ENCODE data around the gene TPD52L1.

Gene TPD52L1

DNA sequence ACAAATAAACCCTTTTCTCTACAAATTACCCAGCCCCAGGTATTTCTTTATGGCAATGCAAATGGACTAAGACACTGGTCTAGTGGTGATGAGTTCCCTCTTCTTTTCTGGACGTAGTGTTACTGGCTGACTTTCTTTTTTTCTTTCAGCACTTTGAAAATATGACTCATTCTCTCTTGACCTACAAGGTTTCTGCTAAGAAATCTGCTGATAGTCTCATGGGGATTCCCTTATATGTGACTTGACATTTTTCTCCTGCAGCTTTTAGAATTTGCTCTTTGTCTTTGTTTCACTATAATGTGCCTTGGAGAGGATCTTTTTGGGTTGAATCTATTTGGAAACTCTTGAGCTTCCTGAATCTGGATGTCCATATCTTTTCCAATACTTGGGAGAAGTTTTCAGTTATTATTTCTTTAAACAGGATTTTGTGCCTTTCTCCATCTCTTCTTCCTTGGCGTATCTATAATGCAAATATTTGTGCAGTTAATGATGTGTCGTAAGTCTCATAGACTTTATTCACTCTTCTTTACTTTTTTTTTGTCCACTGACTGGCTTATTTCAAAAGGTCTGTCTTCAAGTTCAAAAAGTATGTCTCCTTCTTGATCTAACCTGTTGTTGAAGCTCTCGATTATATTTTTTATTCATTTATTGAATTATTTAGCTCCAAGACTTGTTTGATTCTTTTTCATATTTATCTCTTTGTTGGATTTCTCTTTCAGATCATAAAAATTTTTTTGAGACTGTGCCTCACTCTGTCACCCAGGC is 42.2 kb upstream of the TPD52L1 start:
- TF ChIP-seq, protein P1, sequence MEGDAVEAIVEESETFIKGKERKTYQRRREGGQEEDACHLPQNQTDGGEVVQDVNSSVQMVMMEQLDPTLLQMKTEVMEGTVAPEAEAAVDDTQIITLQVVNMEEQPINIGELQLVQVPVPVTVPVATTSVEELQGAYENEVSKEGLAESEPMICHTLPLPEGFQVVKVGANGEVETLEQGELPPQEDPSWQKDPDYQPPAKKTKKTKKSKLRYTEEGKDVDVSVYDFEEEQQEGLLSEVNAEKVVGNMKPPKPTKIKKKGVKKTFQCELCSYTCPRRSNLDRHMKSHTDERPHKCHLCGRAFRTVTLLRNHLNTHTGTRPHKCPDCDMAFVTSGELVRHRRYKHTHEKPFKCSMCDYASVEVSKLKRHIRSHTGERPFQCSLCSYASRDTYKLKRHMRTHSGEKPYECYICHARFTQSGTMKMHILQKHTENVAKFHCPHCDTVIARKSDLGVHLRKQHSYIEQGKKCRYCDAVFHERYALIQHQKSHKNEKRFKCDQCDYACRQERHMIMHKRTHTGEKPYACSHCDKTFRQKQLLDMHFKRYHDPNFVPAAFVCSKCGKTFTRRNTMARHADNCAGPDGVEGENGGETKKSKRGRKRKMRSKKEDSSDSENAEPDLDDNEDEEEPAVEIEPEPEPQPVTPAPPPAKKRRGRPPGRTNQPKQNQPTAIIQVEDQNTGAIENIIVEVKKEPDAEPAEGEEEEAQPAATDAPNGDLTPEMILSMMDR (IDR thresholded peaks at IDR 0.05), result no peak
- Mint-ChIP-seq H3K4me3 (no peak overlapping the region), H3K27ac (no peak overlapping the region), H3K9me3 (peaks cover 61% of the 10 kb centered on the region), H3K36me3 (ENCODE audit: low read depth) (peaks cover 26% of the 10 kb centered on the region), H3K4me1 (no peaks in the 10 kb centered on the region), H3K27me3 (ENCODE audit: low read depth, poor library complexity) (no peaks in the 10 kb centered on the region)
- no peak for DNase-seq

DNA sequence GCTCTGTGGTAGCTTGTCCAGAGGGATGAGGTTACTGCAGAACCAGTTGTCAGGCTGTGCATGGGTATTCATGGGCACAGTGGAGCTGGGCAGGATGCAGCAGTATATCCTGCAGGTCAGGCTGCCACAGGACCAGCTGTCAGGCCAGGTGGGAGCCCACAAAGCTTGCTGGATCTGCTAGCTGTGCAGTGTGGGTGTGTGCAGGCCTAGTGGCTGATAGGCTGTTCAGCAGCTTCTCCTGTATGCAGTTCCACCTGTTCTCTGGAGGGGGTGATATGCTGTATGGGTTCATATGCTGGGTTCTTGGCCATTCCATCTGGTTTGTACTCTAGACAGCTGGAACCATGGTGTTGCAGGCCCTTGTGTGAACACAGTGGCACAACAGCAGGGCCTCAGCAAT is 40.6 kb upstream of the TPD52L1 start:
- peaks cover 53% of the 10 kb centered on the region for H3K9me3 Mint-ChIP-seq
- no peaks in the 10 kb centered on the region for H3K4me1 Mint-ChIP-seq
- peaks cover 26% of the 10 kb centered on the region for H3K36me3 Mint-ChIP-seq (ENCODE audit: low read depth)
- DNase-seq, result no peak
- H3K4me3 Mint-ChIP-seq, result no peak overlapping the region
- TF ChIP-seq, protein P1 (IDR thresholded peaks at IDR 0.05), result no peak
- no peak overlapping the region for H3K27ac Mint-ChIP-seq
- H3K27me3 Mint-ChIP-seq (ENCODE audit: low read depth, poor library complexity), result no peaks in the 10 kb centered on the region

DNA sequence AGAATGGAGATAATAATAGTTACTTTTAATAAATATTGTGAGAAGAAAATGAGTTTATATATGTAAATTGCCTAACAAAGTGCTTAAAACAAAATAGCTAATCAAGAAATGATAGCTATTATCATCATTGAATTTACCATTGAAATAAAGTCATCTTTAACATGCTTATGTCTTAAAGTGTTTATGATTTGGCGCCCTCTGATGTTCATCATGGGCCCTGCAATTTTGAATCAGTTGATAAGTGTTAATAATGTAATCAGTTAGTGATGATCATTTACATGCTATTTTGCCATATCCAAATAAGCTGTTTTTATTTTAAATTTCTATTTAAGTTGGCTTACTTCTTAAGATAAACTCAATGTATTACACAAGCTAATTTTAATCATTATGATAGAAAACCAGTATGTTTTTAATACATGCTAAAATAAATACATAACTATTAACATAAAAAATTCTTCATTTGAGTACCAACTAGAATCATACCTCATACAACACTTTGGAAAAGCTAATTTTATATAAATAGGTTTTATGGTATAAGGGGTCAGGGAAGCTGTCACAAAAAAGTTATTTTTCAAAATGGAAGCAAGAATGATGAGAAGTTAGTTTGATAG is 39.2 kb upstream of the TPD52L1 start:
- no peak overlapping the region for H3K27ac Mint-ChIP-seq
- TF ChIP-seq, protein P1 (IDR thresholded peaks at IDR 0.05), result peak; percentile 79
- no peaks in the 10 kb centered on the region for H3K27me3 Mint-ChIP-seq (ENCODE audit: low read depth, poor library complexity)
- H3K36me3 Mint-ChIP-seq (ENCODE audit: low read depth), result peaks cover 19% of the 10 kb centered on the region
- no peaks in the 10 kb centered on the region for H3K4me1 Mint-ChIP-seq
- no peak overlapping the region for H3K4me3 Mint-ChIP-seq
- H3K9me3 Mint-ChIP-seq, result peaks cover 41% of the 10 kb centered on the region
- DNase-seq, result peak; percentile 38

DNA sequence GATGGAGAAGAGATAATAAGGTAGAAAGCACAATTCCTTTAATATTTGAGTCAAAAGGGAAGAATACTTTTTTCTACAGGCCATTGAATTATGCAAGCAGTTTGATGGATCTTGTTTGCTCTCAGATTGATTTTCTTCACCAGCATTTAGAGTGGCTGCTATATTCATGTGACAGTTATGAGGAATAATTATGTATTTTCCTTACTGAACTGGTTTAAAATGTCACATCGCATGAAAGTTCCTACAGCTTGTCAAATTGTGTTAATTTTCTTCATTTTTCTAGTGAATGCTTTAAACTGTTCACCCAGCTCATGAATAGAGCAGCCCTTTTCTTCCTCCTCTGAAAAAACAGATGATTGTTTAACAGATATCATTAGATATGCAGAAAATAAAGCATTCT is 37.4 kb upstream of the TPD52L1 start:
- peaks cover 23% of the 10 kb centered on the region for H3K9me3 Mint-ChIP-seq
- TF ChIP-seq, protein P1 (IDR thresholded peaks at IDR 0.05), result no peak
- no peak for DNase-seq
- no peak overlapping the region for H3K4me3 Mint-ChIP-seq
- peaks cover 7% of the 10 kb centered on the region for H3K4me1 Mint-ChIP-seq
- peaks cover 11% of the 10 kb centered on the region for H3K36me3 Mint-ChIP-seq (ENCODE audit: low read depth)
- H3K27ac Mint-ChIP-seq, result no peak overlapping the region
- H3K27me3 Mint-ChIP-seq (ENCODE audit: low read depth, poor library complexity), result no peaks in the 10 kb centered on the region

DNA sequence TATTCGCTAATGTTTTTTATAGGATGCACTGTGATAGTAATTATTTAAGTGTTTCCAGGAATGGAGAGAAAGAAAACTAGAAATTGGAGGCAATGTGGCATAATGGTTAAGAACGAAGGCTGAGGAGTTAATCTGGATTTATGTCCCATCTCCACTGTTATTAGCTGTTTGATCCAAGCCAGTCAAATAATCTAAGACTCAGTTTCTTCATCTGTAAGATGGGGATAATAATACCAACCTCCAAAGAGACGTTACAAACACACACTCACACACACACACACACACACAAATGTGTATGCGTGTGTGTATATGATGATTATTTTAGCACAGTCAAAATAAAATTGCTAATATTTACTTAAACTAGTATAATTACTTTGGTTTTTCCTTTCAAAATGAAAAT is 36.9 kb upstream of the TPD52L1 start:
- H3K36me3 Mint-ChIP-seq (ENCODE audit: low read depth), result peaks cover 7% of the 10 kb centered on the region
- peaks cover 17% of the 10 kb centered on the region for H3K9me3 Mint-ChIP-seq
- H3K27ac Mint-ChIP-seq, result no peak overlapping the region
- peaks cover 7% of the 10 kb centered on the region for H3K4me1 Mint-ChIP-seq
- no peaks in the 10 kb centered on the region for H3K27me3 Mint-ChIP-seq (ENCODE audit: low read depth, poor library complexity)
- TF ChIP-seq, protein P1 (IDR thresholded peaks at IDR 0.05), result no peak
- H3K4me3 Mint-ChIP-seq, result no peak overlapping the region
- DNase-seq, result no peak

DNA sequence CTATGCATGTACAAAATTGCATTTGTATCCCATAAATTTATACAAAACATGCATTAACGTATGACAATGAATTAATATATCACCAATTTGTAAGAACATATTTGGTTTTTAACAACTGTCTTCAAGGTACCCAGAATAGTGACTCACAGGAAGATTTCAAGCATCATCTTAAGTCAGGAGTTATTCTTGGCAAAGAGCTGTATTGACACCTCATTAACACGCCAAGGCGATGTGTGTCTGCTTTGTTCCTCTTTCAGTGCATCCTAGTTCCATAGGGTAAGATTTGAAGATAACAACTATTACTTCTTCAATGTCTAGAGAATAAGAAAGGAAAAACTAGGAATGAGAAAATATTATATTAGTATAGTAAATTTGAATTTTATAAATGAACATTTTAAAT is 35.8 kb upstream of the TPD52L1 start:
- Mint-ChIP-seq H3K36me3 (ENCODE audit: low read depth) (no peaks in the 10 kb centered on the region), H3K9me3 (peaks cover 7% of the 10 kb centered on the region), H3K27ac (no peak overlapping the region), H3K27me3 (ENCODE audit: low read depth, poor library complexity) (no peaks in the 10 kb centered on the region), H3K4me3 (no peak overlapping the region), H3K4me1 (peaks cover 7% of the 10 kb centered on the region)
- TF ChIP-seq, protein P1 (IDR thresholded peaks at IDR 0.05), result no peak
- DNase-seq, result no peak

Data from nephron progenitor cell (in vitro differentiated cells).